Stimulated activated CD8-positive, alpha-beta memory T cell treated with anti-CD3 and anti-CD28 coated beads, Interleukin-15, amount 100 ng/mL, for 24 hours (primary cell): ENCODE results near the gene FADD.
"Not testable (repeated sequence)": the region's sequence is repeated elsewhere in the genome, so short reads cannot be mapped to it uniquely, and the experiment has no call there.

Experiments
- DNase-seq: peaks from one replicate; pipeline ENCODE4 v3.0.0-alpha.2; 2020; ENCODE audit warnings: low read depth

Gene FADD

GRCh38 chr11:70205049-70205725, 2.1 kb downstream of the FADD start:
- DNase-seq: no peak

DNA sequence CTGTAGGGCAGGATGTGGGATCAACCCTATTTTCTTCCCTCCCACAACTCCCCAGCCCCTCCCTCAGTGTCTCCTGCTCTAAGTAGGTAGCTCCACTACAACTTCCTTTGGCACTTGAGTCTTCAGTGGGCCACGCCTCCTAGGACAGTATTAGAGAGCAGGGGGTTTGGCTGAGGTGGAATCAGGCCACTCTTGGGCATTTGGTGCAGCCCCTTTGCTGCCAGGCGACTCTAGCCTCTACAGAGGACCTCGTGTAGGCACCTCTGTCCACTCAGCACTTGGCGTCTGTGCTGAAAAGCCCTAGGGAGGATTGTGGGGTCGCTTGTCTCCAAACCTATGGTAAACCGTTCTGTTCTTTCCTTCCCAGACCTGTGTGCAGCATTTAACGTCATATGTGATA, 2.7 kb downstream of the FADD start:
- DNase-seq: no peak

GRCh38 chr11:70206226-70206981, 3.3 kb downstream of the FADD start:
- no peak for DNase-seq

GRCh38 chr11:70206982-70207376, 3.9 kb downstream of the FADD start:
- DNase-seq: no peak

GRCh38 chr11:70207531-70208131, 4.5 kb downstream of the FADD start:
- DNase-seq: no peak

- no peak for DNase-seq
These were observed 6.4 kb downstream of the FADD start for GRCh38 chr11:70209391-70209912.

GRCh38 chr11:70210051-70210501, 7.0 kb downstream of the FADD start:
- no peak for DNase-seq

GRCh38 chr11:70210530-70210929, 7.4 kb downstream of the FADD start:
- DNase-seq: no peak

DNA sequence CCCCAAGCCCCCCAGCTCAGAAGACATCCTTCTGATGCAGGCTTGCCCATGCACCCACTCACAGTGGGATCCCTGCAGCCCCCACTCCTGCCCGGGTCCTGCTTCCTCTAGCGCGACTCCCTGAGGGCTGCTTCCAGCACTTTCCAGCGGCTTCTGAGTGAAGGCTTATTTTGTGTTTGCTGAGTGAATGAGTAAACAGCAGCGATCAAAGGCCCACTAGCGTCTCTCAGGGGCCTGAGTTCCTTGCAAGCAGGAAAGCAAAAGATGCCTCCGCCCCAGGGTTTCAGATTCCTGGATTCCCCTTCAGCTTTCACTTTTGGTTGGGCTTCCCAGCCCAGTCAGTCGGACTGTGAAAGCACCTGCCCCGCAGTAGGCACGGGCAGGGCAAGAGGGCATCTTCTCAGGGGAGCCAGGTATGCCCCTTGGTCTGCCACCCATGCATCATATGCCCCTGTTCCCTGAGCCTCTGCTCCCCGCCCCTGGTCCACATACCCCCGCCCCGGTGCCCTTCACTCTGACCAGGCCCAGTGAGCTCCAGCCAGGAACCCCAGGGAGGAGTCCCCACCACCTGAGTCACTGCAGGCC, 9.2 kb downstream of the FADD start:
- DNase-seq: no peak

GRCh38 chr11:70217388-70217787, 14.3 kb downstream of the FADD start:
- DNase-seq: not testable (repeated sequence)

GRCh38 chr11:70218076-70218475, 15.0 kb downstream of the FADD start:
- DNase-seq: not testable (repeated sequence)

- no peak for DNase-seq
These were observed 17.0 kb downstream of the FADD start for GRCh38 chr11:70220136-70220535.

DNA sequence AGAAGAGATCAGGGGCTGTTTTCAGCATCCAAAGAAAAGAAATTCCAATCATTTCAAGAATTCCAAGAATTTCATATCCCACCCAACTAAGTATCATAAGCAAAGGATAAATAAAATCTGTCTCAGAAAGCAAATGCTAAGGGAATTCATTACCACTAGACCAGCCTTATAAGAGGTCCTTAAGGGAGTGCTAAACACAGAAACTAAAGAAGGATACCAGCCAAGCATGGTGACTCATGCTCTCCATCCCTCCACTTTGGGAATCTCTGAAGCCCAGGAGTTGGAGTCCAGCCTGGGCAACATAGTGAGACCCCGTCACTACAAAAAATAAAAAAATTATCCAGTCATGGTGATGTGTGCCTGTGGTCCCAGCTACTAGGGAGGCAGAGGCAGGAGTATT, 17.8 kb downstream of the FADD start:
- DNase-seq: no peak

GRCh38 chr11:70225681-70226177, 22.6 kb downstream of the FADD start:
- DNase-seq: no peak

GRCh38 chr11:70226183-70226582, 23.1 kb downstream of the FADD start:
- no peak for DNase-seq

DNA sequence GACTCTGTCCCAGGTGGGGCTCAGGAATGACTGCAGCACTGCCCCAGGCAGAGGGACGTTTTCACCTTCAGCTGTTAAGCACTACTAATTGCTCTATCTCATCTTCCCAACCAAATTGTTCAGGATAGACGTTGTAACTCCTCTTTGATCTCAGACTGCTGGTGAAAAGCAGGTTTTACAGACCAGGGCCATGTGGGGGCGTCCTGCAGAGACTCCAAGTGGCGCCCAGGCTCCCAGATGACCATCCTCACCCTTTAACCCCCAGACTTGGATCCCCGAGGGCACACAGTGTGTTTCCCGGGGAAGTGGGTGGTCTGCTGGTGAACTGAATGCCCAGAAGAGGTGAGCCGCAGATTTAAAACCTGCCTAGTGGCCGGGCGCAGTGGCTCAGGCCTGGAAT, 23.9 kb downstream of the FADD start:
- no peak for DNase-seq

DNA sequence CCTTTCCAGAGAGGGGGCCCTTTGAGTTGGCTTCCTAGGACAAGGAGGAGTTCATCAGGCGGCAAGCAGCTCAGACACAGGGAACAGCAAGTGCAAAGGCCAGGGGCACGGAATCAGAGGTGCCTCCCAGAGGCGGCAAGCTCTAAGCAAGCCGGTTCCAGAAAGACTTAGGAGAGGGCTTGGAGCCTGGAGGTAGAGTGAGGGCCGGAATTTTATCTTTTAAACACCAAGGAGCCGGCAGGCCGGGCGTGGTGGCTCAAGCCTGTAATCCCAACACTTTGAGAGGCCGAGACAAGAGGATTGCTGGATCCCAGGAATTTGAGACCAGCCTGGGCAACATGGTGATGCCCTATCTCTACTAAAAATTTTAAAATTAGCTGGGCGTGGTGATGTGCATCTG, 26.6 kb downstream of the FADD start:
- no peak for DNase-seq

DNA sequence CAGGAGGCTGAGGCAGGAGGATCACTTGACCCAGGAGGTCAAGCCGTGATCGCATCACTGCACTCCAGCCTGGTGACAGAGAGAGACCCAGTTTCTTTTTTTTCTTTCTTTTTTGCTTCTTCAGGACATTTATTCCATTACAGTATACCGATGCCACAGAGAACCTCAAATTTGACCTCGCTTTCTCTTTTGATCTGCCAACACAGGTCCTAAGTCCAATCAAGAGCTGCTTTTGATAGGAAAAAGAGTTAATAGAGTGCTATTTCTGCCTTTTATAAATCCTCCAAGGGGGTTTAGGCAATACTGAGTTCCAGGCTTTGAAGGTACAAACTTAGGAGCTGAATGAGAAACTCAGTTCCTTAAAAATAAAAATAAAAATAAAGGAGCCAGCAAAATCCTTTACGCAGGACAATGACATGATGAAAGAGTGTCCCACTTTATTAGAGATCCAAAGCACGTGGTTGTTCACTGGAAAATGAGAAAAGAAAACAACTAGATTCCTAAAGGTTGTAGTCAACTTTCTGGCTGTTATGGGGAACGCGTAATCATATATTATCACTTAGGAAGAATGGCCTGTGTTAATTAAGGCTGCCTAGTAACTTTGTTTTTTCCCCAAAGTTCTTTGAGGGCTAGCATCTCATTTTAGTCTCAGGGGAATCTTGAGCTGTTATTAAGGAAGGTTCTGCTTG, 27.2 kb downstream of the FADD start:
- no peak for DNase-seq

- no peak for DNase-seq
These were observed 28.0 kb downstream of the FADD start for GRCh38 chr11:70230840-70231710.

DNA sequence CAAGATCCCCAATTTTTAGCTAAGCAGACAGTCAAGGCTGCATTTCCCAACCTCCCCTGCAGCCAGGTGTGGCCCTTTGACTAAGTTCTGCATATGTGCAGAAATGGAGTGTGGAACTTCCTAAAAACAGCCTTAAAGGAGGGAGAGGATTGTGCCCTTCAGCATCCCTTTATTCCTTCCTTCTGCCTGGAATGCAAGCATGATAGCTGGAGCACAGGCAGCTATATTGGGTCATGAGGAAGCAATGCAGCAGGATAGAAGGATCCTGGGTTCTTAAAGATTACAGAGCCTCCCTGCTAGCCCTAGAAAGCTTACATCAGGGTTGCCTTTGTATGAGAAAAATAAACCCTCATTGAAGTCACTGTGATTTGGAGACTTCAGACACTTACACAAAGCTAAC, 29.9 kb downstream of the FADD start:
- DNase-seq: no peak

DNA sequence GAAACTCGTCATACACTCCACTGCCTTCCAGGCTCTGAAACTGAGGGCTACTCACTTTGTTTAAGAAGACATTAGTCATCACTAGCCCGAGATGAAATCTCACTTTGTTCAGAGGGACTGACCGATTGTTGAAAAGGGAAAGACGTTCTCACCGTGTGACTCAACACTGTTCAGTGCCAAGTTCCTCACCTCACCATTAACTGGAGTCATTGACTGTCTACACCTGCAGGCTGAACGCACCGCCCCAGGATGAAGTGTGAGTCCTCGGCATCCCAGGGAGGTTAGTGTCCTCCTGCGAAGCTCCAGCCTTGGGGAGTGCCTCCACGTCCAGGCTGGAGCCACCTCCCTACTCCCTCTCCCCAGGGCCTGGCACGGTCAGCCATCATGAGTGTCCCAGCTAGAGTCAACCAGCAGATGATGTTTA, 30.4 kb downstream of the FADD start:
- no peak for DNase-seq
